ENCODE measurements around the gene ZSWIM4. TPM values are rescaled to one million over a fixed set of nuclear protein-coding genes. Genes with fewer than 3 reads are reported as not detected.

Gene ZSWIM4
- total and polyA plus RNA-seq, 7 donors = 0.60 to 4.4 (median 3.2) TPM

GRCh38 chr19:13804830-13805683, 9.8 kb downstream of the ZSWIM4 start:
- no peaks in the 10 kb centered on the region for H3K9me3 ChIP-seq
- intact Hi-C loops (cut with DNase I) = loop anchor here (2.0 kb wide), 1 partner anchor 58 kb away; no protein-coding TSS in a partner anchor
- 82 to 83% methylated on average over 35 of the region's 35 CpGs for WGBS, 2 donors
- peaks cover 0 to 6% (median 0%) of the 10 kb centered on the region in 4 donors for H3K4me1 ChIP-seq
- TF ChIP-seq POLR2AphosphoS5 (IDR thresholded peaks at IDR 0.05) (peak in 1 of 4 donors; percentile 13), CTCF (IDR thresholded peaks at IDR 0.05) (peak; percentile 42 to 56 (median 48)), POLR2A (IDR thresholded peaks at IDR 0.05) (no peak), EP300 (IDR thresholded peaks at IDR 0.05) (no peak)
- no peak overlapping the region for H3K4me3 ChIP-seq
- no peaks in the 10 kb centered on the region for H3K27me3 ChIP-seq
- DNase-seq = peak; percentile 79
- H3K36me3 ChIP-seq = peaks cover 0 to 15% (median 3%) of the 10 kb centered on the region in 4 donors
- no peak overlapping the region for H3K27ac ChIP-seq

GRCh38 chr19:13806728-13807127, 11.5 kb downstream of the ZSWIM4 start:
- DNase-seq = no peak
- Histone ChIP-seq H3K9me3 (no peaks in the 10 kb centered on the region), H3K4me3 (no peak overlapping the region), H3K4me1 (peaks cover 0 to 6% (median 0%) of the 10 kb centered on the region in 4 donors), H3K36me3 (peaks cover 0 to 15% (median 3%) of the 10 kb centered on the region in 4 donors), H3K27ac (no peak overlapping the region), H3K27me3 (no peaks in the 10 kb centered on the region)
- TF ChIP-seq POLR2AphosphoS5 (IDR thresholded peaks at IDR 0.05) (no peak), POLR2A (IDR thresholded peaks at IDR 0.05) (no peak), EP300 (IDR thresholded peaks at IDR 0.05) (no peak), CTCF (IDR thresholded peaks at IDR 0.05) (no peak)
- intact Hi-C loops (cut with DNase I) = no loop called here
- 98% methylated on average over 3 of the region's 3 CpGs for WGBS, 2 donors

DNA sequence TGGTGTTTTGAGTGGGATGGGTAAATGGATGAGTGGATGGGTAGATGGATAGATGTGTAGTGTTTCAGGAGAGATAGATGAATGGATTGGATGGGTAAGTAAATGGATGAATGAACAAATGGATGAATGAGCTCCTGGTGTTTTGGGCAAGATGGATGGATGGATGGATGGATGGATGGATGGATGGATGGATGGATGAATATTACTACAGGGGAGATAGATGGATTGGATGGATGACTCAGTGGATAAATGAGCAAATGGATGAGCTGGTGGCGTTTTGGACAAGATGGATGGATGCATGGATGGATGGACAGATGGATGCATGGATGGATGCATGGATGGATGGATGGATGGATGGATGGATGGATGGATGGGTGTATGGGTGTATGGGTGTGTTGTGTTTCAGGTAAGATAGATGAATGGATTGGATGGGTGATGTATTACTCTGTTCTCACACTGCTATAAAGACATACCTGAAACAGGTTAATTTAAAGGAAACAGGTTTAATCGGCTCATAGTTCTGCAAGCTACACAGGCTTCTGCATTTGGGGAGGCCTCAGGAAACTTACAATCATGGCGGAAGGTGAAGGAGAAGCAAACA, 12.3 kb downstream of the ZSWIM4 start:
- H3K4me3 ChIP-seq = no peak overlapping the region
- peaks cover 0 to 6% (median 0%) of the 10 kb centered on the region in 4 donors for H3K4me1 ChIP-seq
- no peak for TF ChIP-seq EP300 (IDR thresholded peaks at IDR 0.05)
- no peak for TF ChIP-seq POLR2A (IDR thresholded peaks at IDR 0.05)
- no peak for TF ChIP-seq CTCF (IDR thresholded peaks at IDR 0.05)
- no peak for TF ChIP-seq POLR2AphosphoS5 (IDR thresholded peaks at IDR 0.05)
- intact Hi-C loops (cut with DNase I) = no loop called here
- peaks cover 0 to 15% (median 3%) of the 10 kb centered on the region in 4 donors for H3K36me3 ChIP-seq
- H3K27me3 ChIP-seq = no peaks in the 10 kb centered on the region
- H3K27ac ChIP-seq = no peak overlapping the region
- H3K9me3 ChIP-seq = no peaks in the 10 kb centered on the region
- WGBS, 2 donors = 96 to 98% methylated on average over 3 of the region's 3 CpGs
- DNase-seq = no peak

DNA sequence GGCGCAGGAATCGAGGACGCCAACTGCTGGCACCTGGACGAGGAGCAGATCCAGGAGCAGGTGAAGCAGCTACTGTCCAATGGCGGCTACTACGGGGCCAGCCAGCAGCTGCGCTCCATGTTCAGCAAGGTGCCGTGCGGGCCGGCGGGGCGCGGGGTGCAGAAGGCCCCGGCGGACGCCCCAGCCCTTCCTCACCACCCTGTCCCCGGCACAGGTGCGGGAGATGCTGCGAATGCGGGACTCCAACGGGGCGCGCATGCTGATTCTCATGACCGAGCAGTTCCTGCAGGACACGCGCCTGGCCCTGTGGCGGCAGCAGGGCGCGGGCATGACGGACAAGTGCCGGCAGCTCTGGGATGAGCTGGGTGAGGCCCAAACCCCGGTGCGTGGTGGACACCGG, 13.6 kb downstream of the ZSWIM4 start:
- WGBS, 2 donors = 96 to 97% methylated on average over 34 of the region's 34 CpGs
- DNase-seq = no peak
- Histone ChIP-seq H3K27me3 (no peaks in the 10 kb centered on the region), H3K4me1 (peaks cover 0 to 6% (median 0%) of the 10 kb centered on the region in 4 donors), H3K4me3 (no peak overlapping the region), H3K27ac (no peak overlapping the region), H3K9me3 (no peaks in the 10 kb centered on the region), H3K36me3 (peaks cover 0 to 20% (median 8%) of the 10 kb centered on the region in 4 donors)
- no peak for TF ChIP-seq POLR2A (IDR thresholded peaks at IDR 0.05)
- no peak for TF ChIP-seq EP300 (IDR thresholded peaks at IDR 0.05)
- intact Hi-C loops (cut with DNase I) = no loop called here

- Histone ChIP-seq H3K36me3 (peaks cover 0 to 16% (median 8%) of the 10 kb centered on the region in 4 donors), H3K27ac (no peak overlapping the region), H3K9me3 (no peaks in the 10 kb centered on the region), H3K4me3 (no peak overlapping the region), H3K4me1 (peaks cover 0 to 2% (median 0%) of the 10 kb centered on the region in 4 donors), H3K27me3 (no peaks in the 10 kb centered on the region)
- TF ChIP-seq EP300 (IDR thresholded peaks at IDR 0.05) (no peak), POLR2A (IDR thresholded peaks at IDR 0.05) (no peak), CTCF (IDR thresholded peaks at IDR 0.05) (no peak), POLR2AphosphoS5 (IDR thresholded peaks at IDR 0.05) (no peak)
- 91 to 95% methylated on average over 11 of the region's 11 CpGs for WGBS, 2 donors
- DNase-seq = no peak
- intact Hi-C loops (cut with DNase I) = no loop called here
These were observed 17.3 kb downstream of the ZSWIM4 start for GRCh38 chr19:13812544-13812943.
